GM19043 (cell line): Measurements from ENCODE around the gene LIN28A.
"Not testable (repeated sequence)": the region's sequence is repeated elsewhere in the genome, so short reads cannot be mapped to it uniquely, and the experiment has no call there.

ENCODE experiments used
- ATAC-seq: cut with Tn5 transposase; IDR thresholded peaks from one replicate; pipeline ENCODE4 v1.9.1; 2021; ENCODE audit warnings: low read depth; ENCODE audit not compliant: unreplicated experiment

LIN28A gene

GRCh38 chr1:26410706-26411623 is at the start of gene LIN28A:
TSS of gene LIN28A (plus strand) at chr1:26410817. CDS start at chr1:26410892, 75 bp downstream.
- ATAC-seq, result no peak

DNA sequence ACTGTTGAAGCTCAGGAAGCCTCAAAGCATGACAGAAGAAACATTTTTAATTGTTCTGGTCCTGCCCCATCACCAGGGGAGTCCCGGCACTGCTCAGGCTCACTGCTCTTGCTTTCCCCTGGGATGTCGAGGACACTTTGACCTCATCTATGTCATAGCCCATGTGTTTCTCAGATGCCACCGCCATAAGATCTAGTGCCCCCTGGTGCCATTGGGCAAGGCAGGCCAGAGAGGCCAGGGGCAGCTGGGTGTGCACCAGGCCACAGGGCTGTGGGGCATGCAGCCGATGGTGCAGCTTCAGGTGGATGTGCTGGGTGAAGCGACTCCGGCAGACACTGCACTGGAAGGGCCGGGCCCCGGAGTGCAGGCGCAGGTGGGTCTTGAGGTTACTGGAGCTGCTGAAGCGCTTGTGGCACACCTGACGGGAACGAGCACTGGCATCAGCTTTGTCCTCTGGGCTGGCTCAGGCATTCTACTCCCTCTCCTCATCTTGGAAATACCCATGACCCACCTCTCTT is 49.0 kb upstream of the LIN28A start:
- ATAC-seq, result no peak

DNA sequence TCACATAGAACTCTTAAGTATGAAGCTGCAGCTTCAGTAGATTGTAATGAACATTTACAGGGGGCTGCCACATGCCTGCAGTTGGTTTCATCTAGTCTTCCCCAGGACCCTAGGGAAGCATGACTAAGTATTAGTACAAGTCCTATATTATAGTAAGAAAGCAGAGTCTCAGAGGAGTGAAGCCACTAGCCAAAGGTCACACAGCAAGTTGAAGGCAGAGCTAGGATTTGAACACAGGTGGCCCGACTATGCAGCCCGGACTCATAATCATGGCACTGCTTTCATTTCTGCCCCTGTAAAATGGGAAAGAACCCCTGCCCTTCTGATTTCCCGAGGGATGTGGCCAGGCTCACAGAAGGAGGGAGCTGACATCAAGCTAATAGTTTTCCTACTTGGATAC is 48.3 kb upstream of the LIN28A start:
- ATAC-seq, result no peak

- ATAC-seq, result no peak
Observed at GRCh38 chr1:26363549-26364448, 46.8 kb upstream of the LIN28A start.

DNA sequence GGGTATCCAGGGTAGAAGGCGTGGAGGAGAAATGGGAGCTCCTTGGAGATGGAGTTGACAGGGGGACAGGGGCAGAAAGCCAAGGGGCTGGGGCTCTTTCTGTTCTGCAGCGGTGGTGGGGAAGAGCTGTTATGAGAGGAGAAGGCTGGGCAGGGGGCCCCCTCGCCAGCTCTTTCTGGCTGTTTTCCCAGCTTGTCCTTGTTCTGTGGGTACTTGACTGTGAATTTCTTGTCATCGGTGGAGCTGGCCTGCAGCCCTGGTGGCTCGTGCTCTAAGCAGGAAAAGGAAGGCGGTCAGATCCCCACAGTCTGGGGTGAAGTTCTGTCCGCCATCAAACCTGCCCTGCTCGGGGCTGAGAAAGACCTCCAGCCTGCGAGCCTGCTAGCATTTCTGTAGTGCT is 45.7 kb upstream of the LIN28A start:
- no peak for ATAC-seq

DNA sequence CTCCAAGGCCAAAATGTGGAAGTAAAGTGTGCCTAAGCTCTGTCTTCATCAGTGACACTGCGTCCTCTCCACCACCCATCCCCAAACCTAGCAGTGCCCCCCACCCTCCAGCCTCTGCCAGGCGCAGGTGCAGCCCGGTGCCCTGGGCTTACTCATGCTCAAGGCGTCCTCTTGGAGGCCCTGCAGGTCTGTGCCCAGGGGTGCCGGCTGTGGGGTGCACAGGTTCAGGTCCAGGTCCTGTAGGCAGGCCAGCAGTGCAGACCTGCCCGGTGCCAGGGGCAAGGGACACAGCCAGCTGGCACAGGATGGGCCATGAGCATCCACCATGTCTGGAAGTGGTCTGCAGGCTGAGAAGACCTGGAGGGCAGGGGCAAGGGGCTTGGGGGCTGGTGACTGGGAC is 43.2 kb upstream of the LIN28A start:
- no peak for ATAC-seq

GRCh38 chr1:26368006-26368405 is 42.6 kb upstream of the LIN28A start:
- no peak for ATAC-seq

GRCh38 chr1:26368486-26368885 is 42.1 kb upstream of the LIN28A start:
- no peak for ATAC-seq

DNA sequence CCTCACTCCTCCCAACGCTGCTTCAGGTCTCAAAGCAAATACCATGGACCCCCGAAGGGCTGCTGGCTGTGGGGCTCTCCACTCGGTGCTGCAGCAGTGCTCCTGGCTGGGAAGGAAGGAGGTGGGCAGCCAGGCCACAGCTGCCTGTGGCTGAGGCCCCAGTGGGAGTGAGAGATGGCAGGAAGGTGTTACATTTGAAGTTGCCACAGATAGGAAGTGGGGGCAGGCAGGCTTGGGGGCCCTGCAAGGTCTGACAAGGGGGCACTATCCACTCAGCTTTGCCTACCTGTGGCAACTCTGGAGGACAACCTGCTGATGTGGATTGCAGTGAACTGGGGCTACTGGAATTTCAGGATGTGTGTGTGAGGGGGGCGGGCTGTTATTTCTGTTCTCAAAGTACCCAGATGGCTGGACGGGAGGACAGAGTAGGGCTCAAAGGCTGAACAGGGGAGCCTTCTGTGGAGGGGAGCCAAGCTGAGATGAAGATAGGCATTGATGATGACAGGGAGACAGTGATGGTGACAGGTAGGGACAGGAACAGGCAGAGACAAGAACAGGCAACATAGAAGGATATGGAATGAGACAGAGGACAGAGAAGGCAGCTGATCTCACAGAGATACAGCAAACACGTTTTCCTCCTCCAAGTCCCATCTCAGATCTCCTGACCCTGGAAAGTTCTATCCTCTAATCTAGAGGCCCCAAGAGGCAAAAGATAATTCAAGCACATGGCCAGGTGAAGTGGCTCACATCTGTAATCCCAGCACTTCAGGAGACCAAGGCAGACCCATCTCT is 39.8 kb upstream of the LIN28A start:
- ATAC-seq, result no peak

DNA sequence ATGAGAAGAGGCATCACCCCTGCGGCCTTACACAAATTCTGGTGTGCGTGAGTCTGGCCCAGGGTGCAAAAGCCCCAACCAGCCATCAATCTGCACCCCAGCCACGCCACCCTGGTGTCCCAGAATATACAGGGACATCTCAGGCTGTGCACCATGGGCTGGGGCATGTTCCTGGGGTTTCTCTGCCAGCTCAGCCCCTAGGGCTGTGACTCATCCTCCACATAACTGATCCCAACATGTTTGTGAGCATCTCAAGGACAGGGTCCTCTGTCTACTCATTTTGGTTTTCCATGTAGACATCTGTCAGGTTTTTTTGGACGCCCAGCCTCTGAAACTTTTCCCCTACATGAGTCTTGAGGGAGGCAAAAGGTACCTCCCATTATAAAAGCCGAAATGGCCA is 38.6 kb upstream of the LIN28A start:
- no peak for ATAC-seq

DNA sequence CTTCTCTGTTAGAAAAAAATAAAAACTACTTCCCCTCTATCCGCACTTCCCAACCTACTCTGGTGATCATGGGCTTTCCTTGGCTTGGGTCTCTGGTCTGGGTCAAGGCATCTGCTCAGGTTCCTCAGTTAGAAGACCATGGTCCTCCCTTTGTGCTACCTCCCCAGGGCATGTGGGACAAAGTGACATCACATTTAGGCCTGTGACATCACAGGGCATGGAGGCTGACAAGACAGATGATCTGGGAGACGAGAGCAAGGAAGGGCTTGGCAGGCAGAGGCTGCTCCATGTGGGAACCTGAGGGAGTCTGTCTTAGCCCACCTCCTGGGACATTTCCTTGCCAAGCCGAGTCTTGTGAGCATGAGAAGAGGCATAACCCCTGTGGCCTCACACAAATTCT is 38.0 kb upstream of the LIN28A start, which contains the start of gene ZNF683:
Gene ZNF683 (minus strand): TSS at position 140 of the 400 bp plus-strand sequence. CDS start 4,179 bp downstream, outside the sequence.
- not testable (repeated sequence) for ATAC-seq

- ATAC-seq, result no peak
Observed at GRCh38 chr1:26373281-26373680, 37.3 kb upstream of the LIN28A start.

DNA sequence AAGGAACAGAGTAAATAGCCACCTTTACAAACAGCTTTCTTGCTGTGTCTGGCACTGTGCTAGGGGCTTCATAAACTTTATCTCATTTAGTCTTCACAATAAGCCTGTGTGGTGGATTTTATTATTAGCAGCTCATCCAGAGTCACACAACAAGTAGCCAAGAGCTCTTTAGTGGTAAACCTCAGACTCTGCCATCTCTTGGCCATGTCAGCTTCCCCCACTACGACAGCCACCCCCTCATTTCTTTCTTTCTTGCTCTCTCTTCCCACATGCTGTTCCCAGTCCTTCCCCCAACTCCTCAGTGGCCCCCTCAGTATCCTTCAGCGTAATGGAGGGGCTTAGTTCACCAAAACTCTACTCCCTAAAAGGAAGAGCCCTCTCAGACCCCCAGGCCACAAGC is 36.8 kb upstream of the LIN28A start:
- no peak for ATAC-seq

GRCh38 chr1:26374361-26374760 is 36.3 kb upstream of the LIN28A start:
- ATAC-seq, result not testable (repeated sequence)

DNA sequence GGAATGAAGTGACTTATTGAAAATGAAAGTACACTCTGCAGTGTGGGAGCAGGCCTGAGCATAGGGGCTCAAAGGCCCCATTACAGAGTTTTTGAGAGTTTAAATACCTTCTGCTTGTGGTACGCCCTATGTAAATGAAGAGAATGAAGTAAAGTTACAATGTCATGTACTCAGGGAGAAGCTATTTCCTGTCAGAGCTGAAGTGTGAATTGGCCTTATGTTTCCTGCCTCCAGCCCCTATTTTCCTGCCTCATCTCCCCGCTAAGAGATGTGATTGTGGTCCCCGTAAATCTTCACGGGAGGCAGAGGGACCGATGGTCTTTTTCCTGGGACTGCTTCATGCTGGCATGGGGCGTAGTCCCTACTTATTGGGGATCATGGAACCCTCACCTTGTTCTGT is 35.5 kb upstream of the LIN28A start:
- no peak for ATAC-seq

GRCh38 chr1:26376050-26376449 is 34.6 kb upstream of the LIN28A start:
- no peak for ATAC-seq

DNA sequence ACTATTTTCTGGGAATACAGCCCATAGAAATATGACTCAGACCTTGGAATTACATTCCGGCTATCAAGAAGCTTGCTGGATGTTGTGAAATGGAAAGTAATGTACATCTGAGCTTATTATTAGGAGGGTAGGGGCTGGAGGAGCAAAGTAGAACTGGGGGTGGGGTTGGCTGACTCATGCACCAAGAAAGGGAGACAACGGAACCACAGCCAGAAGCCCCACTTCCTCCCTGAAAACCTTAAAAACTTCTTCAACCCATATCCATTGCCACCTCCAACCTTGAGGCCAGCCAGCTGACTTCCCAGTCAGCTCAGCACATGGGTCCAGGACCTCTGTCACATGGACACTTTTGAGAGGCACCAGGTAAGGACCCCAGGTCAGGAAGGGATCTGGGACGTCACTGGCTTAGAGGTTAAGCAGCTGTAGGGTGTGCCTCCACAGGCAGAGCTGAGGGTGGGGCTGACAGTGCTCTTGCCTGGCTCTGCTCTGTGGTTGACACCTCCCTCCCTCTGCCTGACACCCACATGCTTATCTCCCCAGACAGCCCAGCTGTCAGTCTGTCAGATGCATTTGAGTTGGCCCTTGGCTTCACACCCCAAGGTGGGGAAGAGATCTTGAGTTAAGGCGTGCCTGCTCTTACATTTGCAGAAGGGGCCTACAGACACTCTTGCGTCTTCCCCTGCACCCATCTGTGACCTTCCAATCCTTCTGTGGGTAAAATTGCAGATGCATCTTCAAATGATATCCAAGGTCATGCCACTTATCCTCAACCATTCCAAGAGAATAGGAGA is 32.3 kb upstream of the LIN28A start:
- ATAC-seq, result peak; percentile 91

GRCh38 chr1:26378879-26379251 is 31.8 kb upstream of the LIN28A start:
- ATAC-seq, result no peak

DNA sequence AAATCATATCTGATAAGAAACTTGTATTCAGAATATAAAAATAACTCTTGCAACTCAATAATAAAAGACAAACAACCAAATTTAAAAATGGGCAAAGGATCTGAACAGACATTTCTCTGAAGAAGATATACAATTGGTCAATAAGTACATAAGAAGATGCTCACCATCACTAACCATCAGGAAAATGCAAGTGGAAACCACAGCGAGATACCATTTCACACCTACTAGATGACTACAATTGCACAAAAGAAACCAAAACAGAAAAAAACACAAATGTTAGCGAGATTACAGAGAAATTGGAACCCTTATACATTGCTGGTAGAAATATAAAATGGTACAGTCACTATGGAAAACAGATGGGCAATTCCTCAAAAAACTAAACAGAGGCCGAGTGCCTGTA is 26.5 kb upstream of the LIN28A start:
- no peak for ATAC-seq
